ENCODE measurements around the gene PCLO.

The PCLO gene

DNA sequence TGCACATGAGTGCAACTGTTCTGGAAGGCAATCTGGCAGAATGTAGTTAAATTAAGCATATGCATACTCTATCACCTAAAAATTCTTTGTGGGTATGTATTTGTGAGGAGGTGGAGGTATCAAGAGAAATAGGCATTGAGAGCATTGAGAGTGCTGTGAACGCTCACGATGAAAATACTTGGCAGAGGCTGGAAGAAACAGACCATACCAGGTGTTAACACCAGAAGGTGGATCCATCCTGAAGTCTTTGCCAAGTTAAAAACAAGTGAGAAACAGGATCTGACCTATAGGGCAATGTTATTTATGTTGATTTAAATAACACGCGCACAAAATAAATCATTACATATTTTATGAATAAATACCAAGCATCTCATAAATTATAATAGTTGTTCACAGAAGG, 311.6 kb downstream of the PCLO start:
- Mint-ChIP-seq H3K27me3 (ENCODE audit: low read depth) (no peaks in the 10 kb centered on the region), H3K4me1 (ENCODE audit: low read depth) (no peaks in the 10 kb centered on the region), H3K36me3 (ENCODE audit: low read depth) (no peaks in the 10 kb centered on the region), H3K4me3 (no peak overlapping the region), H3K9me3 (no peaks in the 10 kb centered on the region), H3K27ac (no peak overlapping the region)
- DNase-seq (ENCODE audit: low spot score), result no peak

DNA sequence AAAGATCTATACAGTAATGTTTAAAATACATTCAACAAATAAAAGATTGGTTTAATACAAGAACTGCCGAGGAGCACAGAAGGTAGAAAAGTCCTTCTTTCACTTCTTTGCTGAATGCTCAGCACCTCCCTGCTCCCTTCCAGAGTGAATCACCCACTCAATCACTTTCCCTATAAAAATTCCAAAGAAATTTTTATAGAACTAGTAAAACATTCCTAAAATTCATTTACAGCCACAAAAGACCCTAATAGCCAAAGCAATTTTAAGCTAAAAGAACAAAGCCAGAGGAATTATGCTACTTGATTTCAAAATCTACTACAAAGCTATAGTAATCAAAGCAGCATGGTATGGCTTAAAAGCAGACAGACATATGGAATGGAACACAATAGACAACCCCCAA, 320.9 kb downstream of the PCLO start:
- no peak for DNase-seq (ENCODE audit: low spot score)
- Mint-ChIP-seq H3K9me3 (peaks cover 4% of the 10 kb centered on the region), H3K27me3 (ENCODE audit: low read depth) (no peaks in the 10 kb centered on the region), H3K4me3 (no peak overlapping the region), H3K4me1 (ENCODE audit: low read depth) (no peaks in the 10 kb centered on the region), H3K36me3 (ENCODE audit: low read depth) (no peaks in the 10 kb centered on the region), H3K27ac (no peak overlapping the region)

DNA sequence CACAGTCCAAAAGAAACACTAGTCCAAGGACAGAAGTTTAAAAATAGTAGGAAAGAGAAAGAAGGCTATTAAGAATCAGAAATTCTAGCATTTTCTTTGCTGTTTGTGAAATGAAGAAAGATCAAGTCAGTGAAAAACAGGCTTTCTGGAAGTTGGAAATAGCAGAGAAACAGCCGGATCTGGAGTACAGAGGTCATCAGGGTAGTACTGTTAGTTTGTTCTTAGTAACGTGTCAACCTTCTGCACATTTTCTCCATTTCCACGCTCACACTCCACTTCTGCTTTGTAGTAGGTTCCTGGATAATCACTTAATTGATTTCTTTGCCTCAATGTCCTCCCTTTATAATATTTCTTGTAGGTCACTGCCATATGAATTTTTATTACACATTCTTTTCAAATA, 322.6 kb downstream of the PCLO start:
- Mint-ChIP-seq H3K27me3 (ENCODE audit: low read depth) (no peaks in the 10 kb centered on the region), H3K9me3 (peaks cover 4% of the 10 kb centered on the region), H3K36me3 (ENCODE audit: low read depth) (no peaks in the 10 kb centered on the region), H3K4me1 (ENCODE audit: low read depth) (no peaks in the 10 kb centered on the region), H3K27ac (no peak overlapping the region), H3K4me3 (no peak overlapping the region)
- no peak for DNase-seq (ENCODE audit: low spot score)

DNA sequence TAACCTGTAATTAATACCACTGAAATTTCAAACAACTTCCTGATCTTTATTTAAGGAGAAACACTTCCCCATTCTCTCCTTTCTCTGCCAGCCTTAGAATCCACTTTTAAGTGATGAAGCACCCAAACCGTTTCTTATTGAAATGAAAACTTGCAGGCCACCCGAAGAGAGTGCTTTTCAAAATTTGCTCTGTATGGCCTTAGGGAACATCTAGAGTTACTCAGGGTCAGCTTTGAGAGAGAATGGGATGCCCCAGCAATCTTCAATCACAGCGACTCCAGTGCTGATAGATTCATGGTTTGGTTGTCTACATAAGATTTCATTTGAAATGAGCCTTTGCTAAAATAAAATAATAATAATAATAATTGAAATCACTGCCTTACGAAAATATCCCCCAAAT, 323.1 kb downstream of the PCLO start:
- Mint-ChIP-seq H3K4me3 (no peak overlapping the region), H3K9me3 (peaks cover 4% of the 10 kb centered on the region), H3K36me3 (ENCODE audit: low read depth) (no peaks in the 10 kb centered on the region), H3K27me3 (ENCODE audit: low read depth) (no peaks in the 10 kb centered on the region), H3K27ac (no peak overlapping the region), H3K4me1 (ENCODE audit: low read depth) (no peaks in the 10 kb centered on the region)
- DNase-seq (ENCODE audit: low spot score), result no peak

- Mint-ChIP-seq H3K4me3 (no peak overlapping the region), H3K36me3 (ENCODE audit: low read depth) (no peaks in the 10 kb centered on the region), H3K27me3 (ENCODE audit: low read depth) (no peaks in the 10 kb centered on the region), H3K27ac (no peak overlapping the region), H3K4me1 (ENCODE audit: low read depth) (no peaks in the 10 kb centered on the region), H3K9me3 (peaks cover 4% of the 10 kb centered on the region)
- DNase-seq (ENCODE audit: low spot score), result no peak
Measured at GRCh38 chr7:82839063-82839462, 323.6 kb downstream of the PCLO start.

DNA sequence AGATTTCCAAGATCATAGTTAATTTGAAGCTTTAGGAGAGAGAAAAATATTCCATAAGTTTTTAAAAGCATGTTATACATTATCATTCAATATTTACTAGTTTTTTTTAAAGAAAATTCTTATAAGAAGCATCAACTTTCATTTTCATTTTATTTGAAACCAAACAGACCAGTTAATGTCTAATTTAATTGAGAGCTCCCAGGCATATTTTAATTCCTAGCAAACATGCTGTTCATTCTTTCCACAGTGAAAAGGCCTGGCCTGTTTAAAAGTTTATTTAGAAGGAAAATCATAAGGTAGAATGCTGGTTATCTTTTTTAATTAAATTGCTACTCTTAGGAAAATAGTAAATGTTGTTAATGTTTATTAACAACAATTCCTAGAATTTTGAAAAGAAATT, 324.4 kb downstream of the PCLO start:
- H3K4me3 Mint-ChIP-seq, result no peak overlapping the region

DNA sequence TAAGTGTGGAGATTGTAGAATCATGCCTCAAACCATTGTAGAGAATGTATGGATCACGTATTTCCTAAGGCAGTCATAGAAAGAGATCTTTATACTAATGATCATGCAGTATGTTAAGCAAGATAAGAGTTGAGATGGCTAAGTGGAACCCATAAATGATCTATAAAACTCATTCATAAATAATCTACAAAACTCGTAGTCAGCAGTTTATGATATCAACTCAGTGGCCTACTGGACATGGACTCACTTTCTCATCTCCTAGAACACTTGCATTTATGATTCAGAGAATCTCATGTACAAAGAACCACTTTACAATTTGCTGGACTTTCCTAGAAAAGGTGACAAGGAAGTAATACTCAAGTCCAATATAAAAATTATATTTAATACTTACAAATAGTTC, 339.6 kb downstream of the PCLO start:
- Mint-ChIP-seq H3K4me1 (ENCODE audit: low read depth) (no peaks in the 10 kb centered on the region), H3K4me3 (no peak overlapping the region), H3K9me3 (no peaks in the 10 kb centered on the region), H3K36me3 (ENCODE audit: low read depth) (no peaks in the 10 kb centered on the region), H3K27me3 (ENCODE audit: low read depth) (no peaks in the 10 kb centered on the region), H3K27ac (no peak overlapping the region)
- DNase-seq (ENCODE audit: low spot score), result no peak

More for the DNA sequence above, 324.4 kb downstream of the PCLO start:
- DNase-seq (ENCODE audit: low spot score), result no peak
- H3K36me3 Mint-ChIP-seq (ENCODE audit: low read depth), result no peaks in the 10 kb centered on the region
- no peaks in the 10 kb centered on the region for H3K27me3 Mint-ChIP-seq (ENCODE audit: low read depth)
- H3K27ac Mint-ChIP-seq, result no peak overlapping the region
- peaks cover 7% of the 10 kb centered on the region for H3K9me3 Mint-ChIP-seq
- no peaks in the 10 kb centered on the region for H3K4me1 Mint-ChIP-seq (ENCODE audit: low read depth)

- no peak for DNase-seq (ENCODE audit: low spot score)
- no peaks in the 10 kb centered on the region for H3K36me3 Mint-ChIP-seq (ENCODE audit: low read depth)
Measured at GRCh38 chr7:82821037-82821436, 341.6 kb downstream of the PCLO start.

GRCh38 chr7:82818171-82818570, 344.5 kb downstream of the PCLO start:
- H3K27ac Mint-ChIP-seq, result no peak overlapping the region
- H3K4me1 Mint-ChIP-seq (ENCODE audit: low read depth), result no peaks in the 10 kb centered on the region
- no peak overlapping the region for H3K4me3 Mint-ChIP-seq
- no peaks in the 10 kb centered on the region for H3K27me3 Mint-ChIP-seq (ENCODE audit: low read depth)
- no peak for DNase-seq (ENCODE audit: low spot score)
- no peaks in the 10 kb centered on the region for H3K36me3 Mint-ChIP-seq (ENCODE audit: low read depth)
- H3K9me3 Mint-ChIP-seq, result no peaks in the 10 kb centered on the region

More at GRCh38 chr7:82821037-82821436, 341.6 kb downstream of the PCLO start:
- Mint-ChIP-seq H3K27me3 (ENCODE audit: low read depth) (no peaks in the 10 kb centered on the region), H3K9me3 (no peaks in the 10 kb centered on the region), H3K4me3 (no peak overlapping the region), H3K4me1 (ENCODE audit: low read depth) (no peaks in the 10 kb centered on the region), H3K27ac (no peak overlapping the region)

DNA sequence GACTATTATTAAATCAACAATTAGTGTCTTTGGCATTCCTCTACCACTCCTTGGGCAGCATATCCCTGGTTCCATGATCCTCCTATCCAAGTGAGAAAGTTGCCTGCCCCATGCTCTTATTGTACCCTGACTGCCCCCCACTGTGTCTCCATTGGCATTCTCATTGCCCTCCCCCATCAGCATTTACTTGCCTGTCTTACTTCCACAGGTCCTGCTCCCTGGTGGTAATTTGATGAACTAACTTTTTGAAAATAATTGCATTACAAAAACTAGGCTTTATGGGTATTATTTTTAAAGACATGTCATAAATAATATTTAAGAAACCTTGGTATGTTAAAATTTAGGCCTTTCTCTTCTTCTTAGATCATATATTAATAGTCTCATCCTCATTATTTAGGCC, 346.4 kb downstream of the PCLO start:
- Mint-ChIP-seq H3K4me1 (ENCODE audit: low read depth) (no peaks in the 10 kb centered on the region), H3K36me3 (ENCODE audit: low read depth) (no peaks in the 10 kb centered on the region), H3K27ac (no peak overlapping the region)

DNA sequence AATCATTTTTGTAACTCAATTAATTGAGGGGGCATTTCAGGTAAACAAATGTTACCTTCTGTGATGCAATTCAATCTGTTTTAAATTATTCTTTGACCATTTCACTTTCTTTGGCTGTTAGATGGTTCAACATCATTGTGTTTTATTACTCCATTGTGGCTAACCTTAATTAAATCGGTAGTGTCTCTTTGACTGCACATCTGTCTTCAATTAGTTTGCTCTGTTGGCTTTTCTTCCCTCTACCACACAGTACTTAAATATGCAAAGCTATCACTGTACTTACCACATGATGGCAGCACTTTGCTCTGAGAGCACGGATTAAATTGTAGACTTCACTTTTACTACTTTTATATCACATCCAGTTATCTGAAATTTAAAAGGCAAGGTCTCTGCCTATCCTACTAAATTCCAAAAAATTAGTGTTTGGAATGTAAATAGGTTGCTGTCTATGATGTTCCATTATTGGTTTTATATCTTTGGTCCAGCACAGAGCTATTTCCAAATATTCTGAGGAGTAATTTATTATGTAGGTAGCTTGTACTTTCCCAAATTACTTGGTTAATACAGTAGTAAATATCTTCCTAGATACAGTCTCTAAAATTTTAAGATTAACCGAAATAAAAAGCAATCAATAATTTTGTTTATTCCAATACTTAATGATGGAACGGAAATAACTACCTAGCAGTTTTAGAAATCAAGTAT, 352.0 kb downstream of the PCLO start:
- Mint-ChIP-seq H3K9me3 (no peaks in the 10 kb centered on the region), H3K27me3 (ENCODE audit: low read depth) (no peaks in the 10 kb centered on the region), H3K4me3 (no peak overlapping the region), H3K27ac (no peak overlapping the region), H3K36me3 (ENCODE audit: low read depth) (no peaks in the 10 kb centered on the region), H3K4me1 (ENCODE audit: low read depth) (no peaks in the 10 kb centered on the region)
- DNase-seq (ENCODE audit: low spot score), result no peak

More for the DNA sequence above, 346.4 kb downstream of the PCLO start:
- Mint-ChIP-seq H3K27me3 (ENCODE audit: low read depth) (no peaks in the 10 kb centered on the region), H3K9me3 (no peaks in the 10 kb centered on the region), H3K4me3 (no peak overlapping the region)
- DNase-seq (ENCODE audit: low spot score), result no peak

GRCh38 chr7:82808633-82809032, 354.1 kb downstream of the PCLO start:
- Mint-ChIP-seq H3K27ac (no peak overlapping the region), H3K4me1 (ENCODE audit: low read depth) (no peaks in the 10 kb centered on the region), H3K27me3 (ENCODE audit: low read depth) (no peaks in the 10 kb centered on the region), H3K36me3 (ENCODE audit: low read depth) (no peaks in the 10 kb centered on the region), H3K4me3 (no peak overlapping the region), H3K9me3 (no peaks in the 10 kb centered on the region)
- no peak for DNase-seq (ENCODE audit: low spot score)

GRCh38 chr7:82805527-82805960, 357.1 kb downstream of the PCLO start:
- no peaks in the 10 kb centered on the region for H3K4me1 Mint-ChIP-seq (ENCODE audit: low read depth)
- H3K4me3 Mint-ChIP-seq, result no peak overlapping the region
- DNase-seq (ENCODE audit: low spot score), result no peak
- H3K27me3 Mint-ChIP-seq (ENCODE audit: low read depth), result no peaks in the 10 kb centered on the region
- H3K9me3 Mint-ChIP-seq, result no peaks in the 10 kb centered on the region
- H3K27ac Mint-ChIP-seq, result no peak overlapping the region
- no peaks in the 10 kb centered on the region for H3K36me3 Mint-ChIP-seq (ENCODE audit: low read depth)

DNA sequence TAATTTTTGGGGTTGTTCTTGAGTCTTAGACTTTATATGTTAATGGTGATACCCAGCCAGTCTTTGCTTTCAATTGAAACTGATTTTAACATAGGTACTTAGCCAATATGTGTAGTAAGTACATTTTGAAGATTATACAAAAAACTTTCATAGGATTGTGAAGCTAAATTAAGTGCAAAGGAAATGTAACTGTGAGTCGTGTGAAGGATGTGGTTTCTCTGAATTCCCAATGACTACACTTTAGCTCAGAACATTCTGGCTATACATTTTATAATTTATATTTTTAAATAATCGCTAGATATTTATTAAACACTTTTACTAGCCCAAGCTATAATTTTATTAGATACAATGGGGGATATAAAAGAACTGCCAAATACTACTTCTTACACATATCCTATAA, 359.3 kb downstream of the PCLO start:
- no peaks in the 10 kb centered on the region for H3K9me3 Mint-ChIP-seq
- no peaks in the 10 kb centered on the region for H3K4me1 Mint-ChIP-seq (ENCODE audit: low read depth)
- H3K27ac Mint-ChIP-seq, result no peak overlapping the region
- no peak for DNase-seq (ENCODE audit: low spot score)
- no peaks in the 10 kb centered on the region for H3K27me3 Mint-ChIP-seq (ENCODE audit: low read depth)
- H3K4me3 Mint-ChIP-seq, result no peak overlapping the region
- H3K36me3 Mint-ChIP-seq (ENCODE audit: low read depth), result no peaks in the 10 kb centered on the region
